Germinal center (tissue), 1 donor: ENCODE results near the gene MSL2.
"Not testable (repeated sequence)": the region's sequence is repeated elsewhere in the genome, so short reads cannot be mapped to it uniquely, and the experiment has no call there.

ENCODE experiments used
- DNase-seq: peaks from one replicate; pipeline ENCODE4 v3.0.0; 2012; ENCODE audit warnings: mixed read lengths, low spot score

Gene MSL2

DNA sequence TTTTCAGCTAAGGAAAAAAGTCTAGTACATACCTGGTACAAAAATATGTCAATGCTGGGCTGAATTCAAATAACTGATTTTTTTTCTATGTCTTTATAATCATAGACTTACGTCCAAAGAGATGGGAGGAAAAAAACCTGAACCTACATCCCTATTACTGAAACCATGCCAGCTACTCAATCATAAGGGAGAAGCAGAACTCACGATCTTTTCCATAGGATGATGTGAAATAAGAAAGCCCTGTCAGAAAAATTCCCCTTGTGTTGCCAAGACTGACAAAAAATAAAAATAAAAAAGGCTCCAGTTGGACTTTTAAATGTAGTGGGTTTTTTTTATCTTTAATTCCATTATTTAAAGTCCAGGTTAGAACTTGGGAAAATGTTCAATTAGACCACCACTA lies 3.3 kb downstream of the MSL2 start:
- no peak for DNase-seq

- DNase-seq, result not testable (repeated sequence)
Observed at GRCh38 chr3:136192195-136192594, 3.9 kb downstream of the MSL2 start.

DNA sequence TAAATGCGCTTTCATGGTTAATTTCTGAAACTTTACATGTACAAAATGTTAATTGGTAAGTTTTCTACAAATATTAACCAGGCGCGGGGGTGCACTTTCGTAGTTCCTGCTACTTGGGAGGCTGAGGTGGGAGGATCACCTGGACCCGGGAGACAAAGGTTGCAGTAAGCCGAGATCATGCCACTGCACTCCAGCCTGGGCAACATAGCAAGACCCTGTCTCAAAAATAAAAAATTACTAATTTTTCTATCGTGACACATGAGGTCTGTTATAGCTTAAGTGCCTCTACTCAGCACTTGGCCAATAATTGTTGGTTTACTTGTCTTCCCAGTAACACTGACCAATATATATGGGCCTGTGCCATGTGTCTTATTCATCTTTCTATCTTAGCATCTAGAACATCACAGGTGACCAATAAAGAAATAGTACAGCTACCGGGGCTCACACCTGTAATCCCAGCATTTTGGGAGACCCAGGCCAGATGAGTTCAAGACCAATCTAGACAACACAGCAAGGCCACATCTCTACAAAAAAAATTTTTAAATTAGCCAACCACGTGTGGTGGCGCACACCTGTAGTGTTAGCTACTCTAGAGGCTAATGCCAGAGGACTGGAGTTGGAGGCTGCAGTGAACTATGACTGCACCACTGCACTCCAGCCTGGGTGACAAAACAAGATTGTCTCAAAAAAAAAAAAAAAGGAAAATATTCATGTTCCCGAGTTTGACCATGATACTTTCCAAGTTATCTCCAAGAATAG lies 6.1 kb downstream of the MSL2 start:
- DNase-seq, result no peak

DNA sequence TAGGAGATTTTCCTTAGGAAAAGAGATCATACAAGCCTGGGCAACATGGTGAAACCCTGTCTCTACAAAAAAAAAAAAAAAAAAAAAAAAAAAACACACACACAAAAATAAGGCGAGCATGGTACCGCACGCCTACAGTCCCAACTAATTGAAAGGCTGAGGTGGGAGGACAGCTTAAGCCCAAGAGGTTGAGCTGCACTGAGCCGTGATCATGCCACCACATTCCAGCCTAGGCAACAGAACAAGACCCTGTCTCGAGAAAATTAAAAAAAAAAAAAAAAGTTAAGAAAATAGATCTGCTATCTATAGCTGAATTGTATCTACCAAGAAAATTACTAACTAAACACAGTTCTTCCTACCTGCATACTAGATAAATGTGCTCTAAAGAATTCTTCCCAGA lies 7.1 kb downstream of the MSL2 start:
- no peak for DNase-seq

DNA sequence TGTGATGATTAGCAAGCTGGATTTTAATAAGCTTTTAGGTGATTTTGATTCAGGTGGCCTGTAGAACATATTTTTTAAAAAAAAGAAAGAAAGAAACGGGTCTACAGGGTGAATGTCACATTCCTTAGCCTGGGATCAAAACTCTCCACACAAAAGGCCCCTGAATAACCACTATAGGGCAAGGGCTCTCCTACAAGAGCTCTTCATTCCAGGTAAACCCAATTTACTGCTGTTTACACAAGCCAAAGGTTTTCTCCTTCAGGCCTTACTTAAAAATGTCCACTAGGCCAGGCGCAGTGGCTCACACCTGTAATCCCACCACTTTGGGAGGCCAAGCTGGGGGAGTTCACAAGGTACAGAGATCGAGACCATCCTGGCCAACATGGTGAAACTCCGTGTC lies 8.3 kb downstream of the MSL2 start:
- no peak for DNase-seq

GRCh38 chr3:136186846-136187245 lies 9.3 kb downstream of the MSL2 start:
- DNase-seq, result no peak

DNA sequence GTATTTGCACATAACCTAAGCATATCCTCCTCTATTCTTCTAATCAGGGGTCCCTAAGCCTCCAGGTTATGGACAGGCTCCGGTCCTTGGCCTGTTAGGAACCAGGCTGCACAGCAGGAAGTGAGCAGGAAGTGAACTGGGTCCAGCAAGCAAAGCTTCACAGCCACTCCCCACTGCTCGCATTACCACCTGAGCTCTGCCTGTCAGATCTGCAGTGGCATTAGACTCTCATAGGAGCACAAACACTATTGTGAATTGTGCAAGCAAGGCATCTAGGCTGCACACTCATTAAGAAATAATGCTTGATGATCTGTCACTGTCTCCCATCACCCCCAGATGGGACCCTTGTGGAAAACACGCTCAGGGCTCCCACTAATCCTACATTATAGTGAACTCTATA lies 9.8 kb downstream of the MSL2 start:
- DNase-seq, result no peak

DNA sequence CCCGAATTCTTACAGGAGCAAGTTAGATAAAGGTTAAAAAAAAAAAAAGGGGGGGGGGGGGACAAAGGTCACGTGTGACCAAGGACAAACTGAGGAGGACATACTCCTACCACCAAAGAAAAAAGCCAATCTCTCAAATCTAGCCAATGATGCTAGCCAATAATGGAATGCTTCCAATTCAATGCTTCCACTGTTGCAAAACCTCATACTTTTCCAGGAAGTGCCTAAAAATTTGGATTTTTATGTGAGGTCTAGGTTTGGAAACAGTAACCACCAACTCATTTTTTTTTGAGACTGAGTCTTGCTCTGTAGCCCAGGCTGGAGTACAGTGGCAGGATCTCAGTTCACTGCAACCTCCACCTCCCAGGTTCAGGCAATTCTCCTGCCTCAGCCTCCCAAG lies 11.4 kb downstream of the MSL2 start:
- DNase-seq, result no peak

GRCh38 chr3:136181741-136182140 lies 14.4 kb downstream of the MSL2 start:
- DNase-seq, result no peak

DNA sequence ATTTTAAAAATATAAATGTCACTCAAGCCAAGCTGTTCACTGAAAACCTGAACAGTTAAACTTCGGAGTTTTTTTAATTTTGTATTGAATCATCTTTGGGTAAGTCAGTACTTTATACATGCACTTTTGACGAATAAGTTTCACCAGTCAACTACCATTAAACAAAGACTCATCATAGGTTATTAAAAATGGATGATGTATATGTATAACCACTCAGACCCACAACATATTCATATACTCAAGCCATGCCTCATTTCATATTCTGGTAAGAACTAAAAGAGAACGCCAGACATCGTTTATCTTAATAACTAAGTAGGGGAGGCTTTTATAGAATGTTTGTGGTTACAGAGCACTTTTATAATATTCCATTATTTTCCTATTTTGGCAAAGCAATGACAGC lies 18.3 kb downstream of the MSL2 start:
- DNase-seq, result no peak

- DNase-seq, result no peak
Observed at GRCh38 chr3:136173939-136174490, 22.1 kb downstream of the MSL2 start.

- DNase-seq, result no peak
Observed at GRCh38 chr3:136171097-136171542, 25.0 kb downstream of the MSL2 start.

GRCh38 chr3:136168236-136168635 lies 27.9 kb downstream of the MSL2 start:
- not testable (repeated sequence) for DNase-seq

DNA sequence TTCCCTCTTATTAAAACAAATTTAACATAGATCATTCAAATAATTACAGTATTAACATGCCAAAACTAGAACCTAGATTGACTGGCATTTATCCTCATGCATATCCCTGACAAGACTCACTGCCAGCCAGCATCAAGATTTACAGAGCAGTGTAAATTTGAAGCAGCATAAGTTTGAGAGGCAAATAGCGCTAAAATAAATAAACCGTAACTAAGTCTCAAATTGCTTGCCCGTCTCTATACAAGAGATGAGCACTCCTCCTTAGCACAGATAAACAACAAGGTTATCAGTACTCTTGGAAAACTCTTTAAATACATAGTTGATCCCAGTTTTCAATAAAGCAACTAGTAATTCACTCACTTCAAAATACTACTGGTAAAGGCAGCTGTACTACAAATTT lies 29.6 kb downstream of the MSL2 start:
- no peak for DNase-seq

- DNase-seq, result not testable (repeated sequence)
Observed at GRCh38 chr3:136163607-136164006, 32.5 kb downstream of the MSL2 start.

GRCh38 chr3:136162322-136162721 lies 33.8 kb downstream of the MSL2 start:
- no peak for DNase-seq

DNA sequence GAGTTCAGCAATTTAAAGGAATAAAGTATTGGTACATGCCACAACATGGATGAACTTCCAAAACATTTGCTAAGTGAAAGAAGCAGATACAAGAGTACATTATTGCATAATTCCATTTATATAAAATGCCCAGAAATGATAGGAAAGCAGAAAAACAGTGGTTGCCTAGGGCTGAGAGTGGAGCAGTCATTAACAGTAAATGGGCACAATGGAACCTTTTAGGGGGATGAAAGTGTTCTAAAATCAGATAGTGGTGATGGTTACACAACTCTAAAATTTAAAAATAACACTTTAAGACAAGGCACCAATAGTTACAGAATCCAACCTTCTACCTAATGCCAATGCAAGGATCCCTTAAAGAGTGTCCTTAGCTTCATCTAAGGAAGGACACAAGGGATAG lies 34.6 kb downstream of the MSL2 start:
- no peak for DNase-seq

GRCh38 chr3:136152963-136153362 lies 43.2 kb downstream of the MSL2 start:
- DNase-seq, result no peak

- no peak for DNase-seq
Observed at GRCh38 chr3:136152176-136152843, 43.8 kb downstream of the MSL2 start.

GRCh38 chr3:136151219-136151618 lies 44.9 kb downstream of the MSL2 start:
- DNase-seq, result no peak

DNA sequence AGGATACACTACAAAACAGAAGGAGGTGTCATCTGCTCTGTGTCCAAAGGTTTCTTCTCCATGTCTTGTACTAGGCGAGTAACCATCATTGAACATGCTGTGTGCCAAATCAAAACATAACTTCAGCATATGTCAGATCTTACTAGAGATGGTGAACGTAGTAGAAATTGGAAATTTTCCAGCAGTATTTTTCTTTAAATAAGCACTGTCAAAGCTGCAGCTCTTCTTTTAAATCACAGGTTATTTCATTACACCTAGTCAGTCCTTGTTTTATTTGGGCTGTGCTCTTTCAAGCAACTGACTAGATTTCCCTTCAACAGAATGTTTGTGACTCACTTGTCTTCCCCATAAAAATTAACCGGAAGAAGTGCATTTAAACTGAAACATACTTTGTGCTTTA lies 46.5 kb downstream of the MSL2 start:
- DNase-seq, result no peak

- DNase-seq, result no peak
Observed at GRCh38 chr3:136146981-136147729, 49.0 kb downstream of the MSL2 start.

DNA sequence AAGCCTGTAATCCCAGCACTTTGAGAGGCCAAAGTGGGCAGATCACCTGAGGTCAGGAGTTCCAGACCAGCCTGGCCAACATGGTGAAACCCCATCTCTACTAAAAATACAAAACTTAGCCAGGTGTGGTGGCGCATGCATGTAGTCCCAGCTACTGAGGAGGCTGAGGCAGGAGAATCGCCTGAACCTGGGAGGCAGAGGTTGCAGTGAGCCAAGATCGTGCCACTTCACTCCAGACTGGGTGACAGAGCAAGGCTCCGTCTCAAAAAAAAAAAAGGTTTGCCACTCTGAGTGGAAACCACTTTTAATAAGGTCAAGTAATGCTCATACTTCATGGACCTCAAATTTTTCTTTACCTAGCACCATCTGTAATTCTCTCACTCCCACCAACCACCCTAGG lies 51.7 kb downstream of the MSL2 start:
- not testable (repeated sequence) for DNase-seq
